Measurements from ENCODE around the gene L3MBTL2.

The L3MBTL2 gene

DNA sequence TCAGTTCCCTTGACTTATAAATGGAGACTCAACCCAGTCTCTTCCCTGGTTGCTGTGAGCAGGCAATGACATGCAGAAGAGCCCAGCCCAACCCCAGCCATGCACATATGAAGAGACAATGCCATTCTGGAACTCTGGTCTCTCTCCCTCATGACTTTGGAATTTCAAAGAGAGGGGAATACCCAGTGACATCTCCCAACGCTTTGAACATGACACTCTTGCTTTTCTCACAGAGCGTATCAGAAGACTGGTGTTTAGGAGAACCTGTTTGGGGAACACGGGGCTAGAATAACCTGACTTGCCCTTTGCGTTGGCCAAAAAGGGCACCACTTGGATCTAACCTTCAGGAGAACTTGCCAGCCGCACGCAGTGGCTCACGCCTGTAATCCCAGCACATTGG, 68.0 kb downstream of the L3MBTL2 start:
- TF ChIP-seq, protein P1, sequence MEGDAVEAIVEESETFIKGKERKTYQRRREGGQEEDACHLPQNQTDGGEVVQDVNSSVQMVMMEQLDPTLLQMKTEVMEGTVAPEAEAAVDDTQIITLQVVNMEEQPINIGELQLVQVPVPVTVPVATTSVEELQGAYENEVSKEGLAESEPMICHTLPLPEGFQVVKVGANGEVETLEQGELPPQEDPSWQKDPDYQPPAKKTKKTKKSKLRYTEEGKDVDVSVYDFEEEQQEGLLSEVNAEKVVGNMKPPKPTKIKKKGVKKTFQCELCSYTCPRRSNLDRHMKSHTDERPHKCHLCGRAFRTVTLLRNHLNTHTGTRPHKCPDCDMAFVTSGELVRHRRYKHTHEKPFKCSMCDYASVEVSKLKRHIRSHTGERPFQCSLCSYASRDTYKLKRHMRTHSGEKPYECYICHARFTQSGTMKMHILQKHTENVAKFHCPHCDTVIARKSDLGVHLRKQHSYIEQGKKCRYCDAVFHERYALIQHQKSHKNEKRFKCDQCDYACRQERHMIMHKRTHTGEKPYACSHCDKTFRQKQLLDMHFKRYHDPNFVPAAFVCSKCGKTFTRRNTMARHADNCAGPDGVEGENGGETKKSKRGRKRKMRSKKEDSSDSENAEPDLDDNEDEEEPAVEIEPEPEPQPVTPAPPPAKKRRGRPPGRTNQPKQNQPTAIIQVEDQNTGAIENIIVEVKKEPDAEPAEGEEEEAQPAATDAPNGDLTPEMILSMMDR (IDR thresholded peaks at IDR 0.05; ENCODE audit: low read depth, low read length, missing control alignments) = no peak
- no peak for DNase-seq (ENCODE audit: low read depth)
- H3K4me3 ChIP-seq (ENCODE audit: low read depth, low read length) = no peak overlapping the region
- in situ Hi-C loops (cut with HindIII; ENCODE audit: low sequenced_read_pairs) = no loop called here

DNA sequence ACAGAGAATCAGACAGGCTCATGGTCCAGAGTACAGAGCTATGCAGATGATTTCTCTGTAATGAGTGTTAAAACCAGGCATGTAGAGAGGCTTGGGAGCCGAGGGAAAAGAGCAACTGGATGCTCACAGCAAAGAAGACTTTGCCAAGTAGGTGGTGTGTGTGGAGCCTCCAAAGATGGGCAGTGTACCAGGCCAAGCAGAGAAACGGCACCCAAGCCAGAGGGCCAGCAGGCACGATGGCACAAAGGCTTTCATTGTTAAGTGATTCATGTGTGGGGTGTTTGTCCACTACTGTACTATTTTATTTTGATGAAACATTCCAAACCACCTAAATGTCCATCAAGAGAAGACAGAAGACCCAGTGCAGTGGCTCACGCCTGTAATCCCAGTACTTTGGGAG, 69.7 kb downstream of the L3MBTL2 start:
- DNase-seq (ENCODE audit: low read depth) = no peak
- in situ Hi-C loops (cut with HindIII; ENCODE audit: low sequenced_read_pairs) = no loop called here
- TF ChIP-seq, protein P1 (IDR thresholded peaks at IDR 0.05; ENCODE audit: low read depth, low read length, missing control alignments) = no peak
- no peak overlapping the region for H3K4me3 ChIP-seq (ENCODE audit: low read depth, low read length)

DNA sequence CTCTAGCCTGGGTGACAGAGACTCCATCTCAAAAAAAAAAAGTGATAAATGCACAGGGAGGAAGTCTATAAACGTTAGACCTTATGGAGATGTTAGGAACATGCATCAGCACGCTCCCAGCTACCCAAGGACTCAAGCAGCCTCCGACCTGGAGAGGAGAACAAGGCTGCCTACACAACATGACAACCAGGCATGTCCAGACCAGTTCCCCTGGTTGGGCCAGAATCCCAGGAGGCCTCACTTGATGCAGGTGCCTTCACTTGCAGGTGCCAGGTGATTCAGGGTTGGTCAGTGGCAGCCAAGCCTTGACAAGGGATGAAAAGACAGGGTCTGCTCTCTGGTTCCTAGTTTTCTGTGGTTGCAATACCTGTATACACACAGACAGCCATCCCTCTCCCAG, 75.0 kb downstream of the L3MBTL2 start:
- DNase-seq (ENCODE audit: low read depth) = no peak
- TF ChIP-seq, protein P1 (IDR thresholded peaks at IDR 0.05; ENCODE audit: low read depth, low read length, missing control alignments) = no peak
- no peak overlapping the region for H3K4me3 ChIP-seq (ENCODE audit: low read depth, low read length)
- in situ Hi-C loops (cut with HindIII; ENCODE audit: low sequenced_read_pairs) = no loop called here

DNA sequence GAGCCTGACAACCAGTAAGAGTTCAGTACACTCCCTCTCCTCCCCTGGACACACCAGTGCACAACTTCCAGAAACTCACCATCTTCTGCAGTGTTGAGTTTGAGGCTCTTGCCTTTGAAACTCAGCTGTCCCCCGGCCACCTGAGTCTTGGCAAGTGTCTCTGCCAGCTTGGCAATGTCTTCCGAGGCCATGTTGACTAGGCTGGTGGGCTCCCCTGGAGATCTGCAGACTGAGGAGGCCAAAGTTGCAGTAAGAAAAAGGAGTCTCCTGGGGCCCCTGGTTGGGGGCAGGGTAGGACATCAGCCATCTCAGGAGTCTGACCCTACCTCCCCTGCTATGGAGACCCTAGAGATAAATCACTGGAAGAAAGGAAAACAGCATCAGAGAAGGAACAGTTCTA, 75.7 kb downstream of the L3MBTL2 start:
- in situ Hi-C loops (cut with HindIII; ENCODE audit: low sequenced_read_pairs) = no loop called here
- TF ChIP-seq, protein P1 (IDR thresholded peaks at IDR 0.05; ENCODE audit: low read depth, low read length, missing control alignments) = no peak
- H3K4me3 ChIP-seq (ENCODE audit: low read depth, low read length) = no peak overlapping the region
- DNase-seq (ENCODE audit: low read depth) = no peak

Measured in astrocyte of the cerebellum (primary cell).